Activated T-helper 17 cell treated with anti-CD3 and anti-CD28 coated beads, Interleukin-2, amount 50 U/mL, for 72 hours (primary cell): ENCODE results near the gene PRDM5. TPM values are rescaled to one million over a fixed set of nuclear protein-coding genes. Genes with fewer than 3 reads are reported as not detected.

ENCODE experiments used
- ATAC-seq: fragments of 150-1000 bp; cut with Tn5 transposase; replicated peaks from 2 replicates; pipeline ENCODE4 v1.10.0; 2021; ENCODE audit warnings: mild to moderate bottlenecking, moderate library complexity
- H3K27ac Mint-ChIP-seq: one replicate; pipeline ENCODE4 v1.8.0; 2022; ENCODE audit warnings: mixed read lengths
- H3K27me3 Mint-ChIP-seq: one replicate; pipeline ENCODE4 v1.8.0; 2022; ENCODE audit warnings: mixed read lengths
- H3K36me3 Mint-ChIP-seq: one replicate; pipeline ENCODE4 v1.8.0; 2022; ENCODE audit warnings: low read depth, mild to moderate bottlenecking, mixed read lengths
- H3K4me1 Mint-ChIP-seq: one replicate; pipeline ENCODE4 v1.8.0; 2022; ENCODE audit warnings: mixed read lengths
- H3K4me3 Mint-ChIP-seq: one replicate; pipeline ENCODE4 v1.8.0; 2022; ENCODE audit warnings: mild to moderate bottlenecking, mixed read lengths
- H3K9me3 Mint-ChIP-seq: one replicate; pipeline ENCODE4 v1.8.0; 2022; ENCODE audit warnings: mixed read lengths
- total RNA-seq, 2 donors: library from RNA; stranded (reverse); gene quantifications; one replicate each; pipeline ENCODE4 v1.2.3, GENCODE V29; 2022

PRDM5 gene
- total RNA-seq, 2 donors from 2014 or later, result 0.21 to 0.52 TPM

GRCh38 chr4:120801137-120801758 is 121.3 kb downstream of the PRDM5 start:
- Mint-ChIP-seq H3K9me3 (peaks cover 4% of the 10 kb centered on the region), H3K27me3 (peaks cover 6% of the 10 kb centered on the region), H3K27ac (no peak overlapping the region), H3K36me3 (no peaks in the 10 kb centered on the region), H3K4me1 (no peaks in the 10 kb centered on the region), H3K4me3 (no peak overlapping the region)
- ATAC-seq, result no peak

GRCh38 chr4:120798570-120798969 is 124.0 kb downstream of the PRDM5 start:
- H3K9me3 Mint-ChIP-seq, result no peaks in the 10 kb centered on the region
- H3K36me3 Mint-ChIP-seq, result no peaks in the 10 kb centered on the region
- no peak overlapping the region for H3K27ac Mint-ChIP-seq
- no peak for ATAC-seq
- no peaks in the 10 kb centered on the region for H3K4me1 Mint-ChIP-seq
- peaks cover 6% of the 10 kb centered on the region for H3K27me3 Mint-ChIP-seq
- H3K4me3 Mint-ChIP-seq, result no peak overlapping the region

- no peak overlapping the region for H3K27ac Mint-ChIP-seq
- peaks cover 6% of the 10 kb centered on the region for H3K27me3 Mint-ChIP-seq
- no peaks in the 10 kb centered on the region for H3K36me3 Mint-ChIP-seq
- H3K4me1 Mint-ChIP-seq, result peaks cover 5% of the 10 kb centered on the region
- H3K9me3 Mint-ChIP-seq, result no peaks in the 10 kb centered on the region
- ATAC-seq, result no peak
- no peak overlapping the region for H3K4me3 Mint-ChIP-seq
These were observed 126.3 kb downstream of the PRDM5 start for GRCh38 chr4:120796271-120796670.

GRCh38 chr4:120785202-120785601 is 137.3 kb downstream of the PRDM5 start:
- no peaks in the 10 kb centered on the region for H3K4me1 Mint-ChIP-seq
- ATAC-seq, result no peak
- H3K36me3 Mint-ChIP-seq, result no peaks in the 10 kb centered on the region
- no peaks in the 10 kb centered on the region for H3K9me3 Mint-ChIP-seq
- no peak overlapping the region for H3K4me3 Mint-ChIP-seq
- peaks cover 18% of the 10 kb centered on the region for H3K27me3 Mint-ChIP-seq
- H3K27ac Mint-ChIP-seq, result no peak overlapping the region

GRCh38 chr4:120777459-120777858 is 145.1 kb downstream of the PRDM5 start:
- H3K27ac Mint-ChIP-seq, result no peak overlapping the region
- ATAC-seq, result no peak
- no peak overlapping the region for H3K4me3 Mint-ChIP-seq
- H3K36me3 Mint-ChIP-seq, result no peaks in the 10 kb centered on the region
- no peaks in the 10 kb centered on the region for H3K9me3 Mint-ChIP-seq
- peaks cover 3% of the 10 kb centered on the region for H3K27me3 Mint-ChIP-seq
- no peaks in the 10 kb centered on the region for H3K4me1 Mint-ChIP-seq

GRCh38 chr4:120775431-120775830 is 147.1 kb downstream of the PRDM5 start:
- Mint-ChIP-seq H3K27ac (no peak overlapping the region), H3K9me3 (no peaks in the 10 kb centered on the region), H3K4me3 (no peak overlapping the region), H3K36me3 (no peaks in the 10 kb centered on the region), H3K27me3 (no peaks in the 10 kb centered on the region), H3K4me1 (no peaks in the 10 kb centered on the region)
- ATAC-seq, result no peak

- Mint-ChIP-seq H3K4me3 (no peak overlapping the region), H3K27ac (no peak overlapping the region), H3K36me3 (no peaks in the 10 kb centered on the region), H3K9me3 (no peaks in the 10 kb centered on the region), H3K27me3 (peaks cover 4% of the 10 kb centered on the region), H3K4me1 (no peaks in the 10 kb centered on the region)
- ATAC-seq, result no peak
These were observed 148.9 kb downstream of the PRDM5 start for GRCh38 chr4:120773641-120774040.

GRCh38 chr4:120771907-120772306 is 150.6 kb downstream of the PRDM5 start:
- ATAC-seq, result no peak
- Mint-ChIP-seq H3K27me3 (peaks cover 4% of the 10 kb centered on the region), H3K9me3 (no peaks in the 10 kb centered on the region), H3K36me3 (no peaks in the 10 kb centered on the region), H3K4me1 (no peaks in the 10 kb centered on the region), H3K4me3 (no peak overlapping the region), H3K27ac (no peak overlapping the region)

- Mint-ChIP-seq H3K27ac (no peak overlapping the region), H3K27me3 (peaks cover 4% of the 10 kb centered on the region), H3K9me3 (no peaks in the 10 kb centered on the region), H3K4me1 (no peaks in the 10 kb centered on the region), H3K36me3 (no peaks in the 10 kb centered on the region), H3K4me3 (no peak overlapping the region)
- ATAC-seq, result no peak
These were observed 151.6 kb downstream of the PRDM5 start for GRCh38 chr4:120770897-120771296.

- H3K27me3 Mint-ChIP-seq, result peaks cover 4% of the 10 kb centered on the region
- no peak overlapping the region for H3K27ac Mint-ChIP-seq
- no peak overlapping the region for H3K4me3 Mint-ChIP-seq
- H3K4me1 Mint-ChIP-seq, result no peaks in the 10 kb centered on the region
- no peak for ATAC-seq
- H3K9me3 Mint-ChIP-seq, result no peaks in the 10 kb centered on the region
- no peaks in the 10 kb centered on the region for H3K36me3 Mint-ChIP-seq
These were observed 153.3 kb downstream of the PRDM5 start for GRCh38 chr4:120769227-120769626.

GRCh38 chr4:120765260-120765680 is 157.3 kb downstream of the PRDM5 start:
- no peak for ATAC-seq
- H3K27ac Mint-ChIP-seq, result no peak overlapping the region
- peaks cover 4% of the 10 kb centered on the region for H3K27me3 Mint-ChIP-seq
- no peaks in the 10 kb centered on the region for H3K9me3 Mint-ChIP-seq
- no peaks in the 10 kb centered on the region for H3K4me1 Mint-ChIP-seq
- H3K36me3 Mint-ChIP-seq, result no peaks in the 10 kb centered on the region
- H3K4me3 Mint-ChIP-seq, result no peak overlapping the region

GRCh38 chr4:120763650-120764049 is 158.9 kb downstream of the PRDM5 start:
- H3K27ac Mint-ChIP-seq, result no peak overlapping the region
- no peaks in the 10 kb centered on the region for H3K9me3 Mint-ChIP-seq
- no peak overlapping the region for H3K4me3 Mint-ChIP-seq
- H3K27me3 Mint-ChIP-seq, result no peaks in the 10 kb centered on the region
- ATAC-seq, result no peak
- H3K36me3 Mint-ChIP-seq, result no peaks in the 10 kb centered on the region
- H3K4me1 Mint-ChIP-seq, result no peaks in the 10 kb centered on the region

- no peak overlapping the region for H3K4me3 Mint-ChIP-seq
- no peaks in the 10 kb centered on the region for H3K4me1 Mint-ChIP-seq
- H3K9me3 Mint-ChIP-seq, result no peaks in the 10 kb centered on the region
- no peaks in the 10 kb centered on the region for H3K36me3 Mint-ChIP-seq
- no peaks in the 10 kb centered on the region for H3K27me3 Mint-ChIP-seq
- ATAC-seq, result no peak
- H3K27ac Mint-ChIP-seq, result no peak overlapping the region
These were observed 161.5 kb downstream of the PRDM5 start for GRCh38 chr4:120761070-120761469.

- Mint-ChIP-seq H3K36me3 (no peaks in the 10 kb centered on the region), H3K4me1 (no peaks in the 10 kb centered on the region), H3K27me3 (no peaks in the 10 kb centered on the region), H3K4me3 (no peak overlapping the region), H3K9me3 (no peaks in the 10 kb centered on the region), H3K27ac (no peak overlapping the region)
- no peak for ATAC-seq
These were observed 162.5 kb downstream of the PRDM5 start for GRCh38 chr4:120760047-120760446.

- H3K4me3 Mint-ChIP-seq, result no peak overlapping the region
- no peak for ATAC-seq
- no peaks in the 10 kb centered on the region for H3K9me3 Mint-ChIP-seq
- no peaks in the 10 kb centered on the region for H3K27me3 Mint-ChIP-seq
- no peak overlapping the region for H3K27ac Mint-ChIP-seq
- no peaks in the 10 kb centered on the region for H3K4me1 Mint-ChIP-seq
- H3K36me3 Mint-ChIP-seq, result no peaks in the 10 kb centered on the region
These were observed 166.7 kb downstream of the PRDM5 start for GRCh38 chr4:120755864-120756263.

- H3K9me3 Mint-ChIP-seq, result peaks cover 8% of the 10 kb centered on the region
- no peak overlapping the region for H3K4me3 Mint-ChIP-seq
These were observed 167.9 kb downstream of the PRDM5 start for GRCh38 chr4:120754590-120754989.

More at GRCh38 chr4:120754590-120754989, 167.9 kb downstream of the PRDM5 start:
- no peak overlapping the region for H3K27ac Mint-ChIP-seq
- ATAC-seq, result no peak
- no peaks in the 10 kb centered on the region for H3K27me3 Mint-ChIP-seq
- no peaks in the 10 kb centered on the region for H3K4me1 Mint-ChIP-seq
- H3K36me3 Mint-ChIP-seq, result no peaks in the 10 kb centered on the region
